Measurements from ENCODE around the gene PLRG1.
A peak's percentile ranks its signal among the peaks of the same experiment; 100 is the strongest.

GRCh38 chr4:154549894-154550790, at the start of gene PLRG1:
- TF ChIP-seq POLR2AphosphoS5 (IDR thresholded peaks at IDR 0.05) (peak; percentile 85), EZH2 (IDR thresholded peaks at IDR 0.05; ENCODE audit: borderline replicate concordance, insufficient read depth, low read length, poor library complexity, severe bottlenecking) (no peak), RAD21 (conservative IDR thresholded peaks at IDR 0.05) (no peak), EP300 (conservative IDR thresholded peaks at IDR 0.05; ENCODE audit: poor library complexity, severe bottlenecking) (peak; percentile 38)
- TF ChIP-seq, protein P1, sequence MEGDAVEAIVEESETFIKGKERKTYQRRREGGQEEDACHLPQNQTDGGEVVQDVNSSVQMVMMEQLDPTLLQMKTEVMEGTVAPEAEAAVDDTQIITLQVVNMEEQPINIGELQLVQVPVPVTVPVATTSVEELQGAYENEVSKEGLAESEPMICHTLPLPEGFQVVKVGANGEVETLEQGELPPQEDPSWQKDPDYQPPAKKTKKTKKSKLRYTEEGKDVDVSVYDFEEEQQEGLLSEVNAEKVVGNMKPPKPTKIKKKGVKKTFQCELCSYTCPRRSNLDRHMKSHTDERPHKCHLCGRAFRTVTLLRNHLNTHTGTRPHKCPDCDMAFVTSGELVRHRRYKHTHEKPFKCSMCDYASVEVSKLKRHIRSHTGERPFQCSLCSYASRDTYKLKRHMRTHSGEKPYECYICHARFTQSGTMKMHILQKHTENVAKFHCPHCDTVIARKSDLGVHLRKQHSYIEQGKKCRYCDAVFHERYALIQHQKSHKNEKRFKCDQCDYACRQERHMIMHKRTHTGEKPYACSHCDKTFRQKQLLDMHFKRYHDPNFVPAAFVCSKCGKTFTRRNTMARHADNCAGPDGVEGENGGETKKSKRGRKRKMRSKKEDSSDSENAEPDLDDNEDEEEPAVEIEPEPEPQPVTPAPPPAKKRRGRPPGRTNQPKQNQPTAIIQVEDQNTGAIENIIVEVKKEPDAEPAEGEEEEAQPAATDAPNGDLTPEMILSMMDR (IDR thresholded peaks at IDR 0.05; ENCODE audit: poor library complexity, severe bottlenecking), result peak; percentile 70
- TF ChIP-seq, protein P2, sequence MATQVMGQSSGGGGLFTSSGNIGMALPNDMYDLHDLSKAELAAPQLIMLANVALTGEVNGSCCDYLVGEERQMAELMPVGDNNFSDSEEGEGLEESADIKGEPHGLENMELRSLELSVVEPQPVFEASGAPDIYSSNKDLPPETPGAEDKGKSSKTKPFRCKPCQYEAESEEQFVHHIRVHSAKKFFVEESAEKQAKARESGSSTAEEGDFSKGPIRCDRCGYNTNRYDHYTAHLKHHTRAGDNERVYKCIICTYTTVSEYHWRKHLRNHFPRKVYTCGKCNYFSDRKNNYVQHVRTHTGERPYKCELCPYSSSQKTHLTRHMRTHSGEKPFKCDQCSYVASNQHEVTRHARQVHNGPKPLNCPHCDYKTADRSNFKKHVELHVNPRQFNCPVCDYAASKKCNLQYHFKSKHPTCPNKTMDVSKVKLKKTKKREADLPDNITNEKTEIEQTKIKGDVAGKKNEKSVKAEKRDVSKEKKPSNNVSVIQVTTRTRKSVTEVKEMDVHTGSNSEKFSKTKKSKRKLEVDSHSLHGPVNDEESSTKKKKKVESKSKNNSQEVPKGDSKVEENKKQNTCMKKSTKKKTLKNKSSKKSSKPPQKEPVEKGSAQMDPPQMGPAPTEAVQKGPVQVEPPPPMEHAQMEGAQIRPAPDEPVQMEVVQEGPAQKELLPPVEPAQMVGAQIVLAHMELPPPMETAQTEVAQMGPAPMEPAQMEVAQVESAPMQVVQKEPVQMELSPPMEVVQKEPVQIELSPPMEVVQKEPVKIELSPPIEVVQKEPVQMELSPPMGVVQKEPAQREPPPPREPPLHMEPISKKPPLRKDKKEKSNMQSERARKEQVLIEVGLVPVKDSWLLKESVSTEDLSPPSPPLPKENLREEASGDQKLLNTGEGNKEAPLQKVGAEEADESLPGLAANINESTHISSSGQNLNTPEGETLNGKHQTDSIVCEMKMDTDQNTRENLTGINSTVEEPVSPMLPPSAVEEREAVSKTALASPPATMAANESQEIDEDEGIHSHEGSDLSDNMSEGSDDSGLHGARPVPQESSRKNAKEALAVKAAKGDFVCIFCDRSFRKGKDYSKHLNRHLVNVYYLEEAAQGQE (IDR thresholded peaks at IDR 0.05; ENCODE audit: borderline replicate concordance), result no peak

Data from neural cell (in vitro differentiated cells).